Testis (tissue), 2 donors: ENCODE data around the gene MLST8.

Source experiments
- CTCF ChIP-seq, 3 experiments: fragments of 450-650 bp in 2 of 3; fragments of 200-600 bp in 1 of 3; sonication (generic) in 1 of 3; IDR thresholded peaks; one replicate each; pipeline ENCODE4 v1.5.1; 2016 to 2019; ENCODE audit warnings: antibody characterized with exemption in 3 of 3, mild to moderate bottlenecking in 2 of 3, moderate library complexity in 1 of 3
- POLR2A ChIP-seq: fragments of 450-650 bp; IDR thresholded peaks from one replicate; pipeline ENCODE4 v1.6.1; 2017; ENCODE audit warnings: antibody characterized with exemption, mild to moderate bottlenecking, moderate library complexity

GRCh38 chr16:2186505-2186904 lies 18.7 kb upstream of the MLST8 start:
- TF ChIP-seq CTCF (IDR thresholded peaks at IDR 0.05) (no peak), POLR2A (no peak)
